ENCODE measurements around the gene BCDIN3D. TPM values are rescaled to one million over a fixed set of nuclear protein-coding genes. Genes with fewer than 3 reads are reported as not detected.

Gene BCDIN3D
- total and polyA plus RNA-seq, 2 experiments from 2014 or later = 3.7 to 4.2 TPM

- in situ Hi-C loops (cut with MboI) = no loop called here
- Histone ChIP-seq H3K27me3 (replicated peaks; ENCODE audit: insufficient read depth) (no peaks in the 10 kb centered on the region), H2AFZ (no peak overlapping the region), H3K9ac (no peak overlapping the region), H4K20me1 (ENCODE audit: insufficient read depth) (peaks cover 14% of the 10 kb centered on the region; the same call in 1 of the 2 replicates), H3K9me2 (ENCODE audit: insufficient read depth) (no peaks in the 10 kb centered on the region), H3K4me1 (ENCODE audit: insufficient read depth) (peaks cover 6% of the 10 kb centered on the region; the same call in 1 of the 2 replicates), H3K4me3 (no peak overlapping the region), H3K4me2 (ENCODE audit: unreplicated experiment) (no peak overlapping the region), H3K79me2 (ENCODE audit: insufficient read depth) (no peaks in the 10 kb centered on the region; the same call in none of the 2 replicates), H3K27ac (no peak overlapping the region), H3F3A (ENCODE audit: insufficient read depth) (peaks cover 5% of the 10 kb centered on the region; the same call in 1 of the 2 replicates), H3K9me3 (ENCODE audit: low read depth) (no peaks in the 10 kb centered on the region), H3K36me3 (ENCODE audit: low read depth) (peaks cover 3% of the 10 kb centered on the region; the same call in 1 of the 2 replicates)
- TF ChIP-seq EZH2 (IDR thresholded peaks at IDR 0.05; ENCODE audit: insufficient read depth, poor library complexity, severe bottlenecking) (no peak), EZH2phosphoT487 (IDR thresholded peaks at IDR 0.05; ENCODE audit: insufficient read depth, low read depth) (no peak)
- DNase-seq = peak; percentile 24
- 63 to 65% methylated on average over 7 of the region's 7 CpGs for WGBS, 2 experiments (ENCODE audit: low coverage in 1 of 2, low lambda C conversion rate in 2 of 2, missing lambda C conversion rate in 2 of 2)
These were observed 24.5 kb downstream of the BCDIN3D start for GRCh38 chr12:49818241-49818895.

GRCh38 chr12:49813131-49813530, 29.8 kb downstream of the BCDIN3D start:
- WGBS, 2 experiments (ENCODE audit: low coverage in 1 of 2, low lambda C conversion rate in 2 of 2, missing lambda C conversion rate in 2 of 2) = 81 to 83% methylated on average over 1 of the region's 1 CpG
- H3K36me3 ChIP-seq (ENCODE audit: low read depth) = no peaks in the 10 kb centered on the region
- TF ChIP-seq EZH2 (IDR thresholded peaks at IDR 0.05; ENCODE audit: insufficient read depth, poor library complexity, severe bottlenecking) (no peak), EZH2phosphoT487 (IDR thresholded peaks at IDR 0.05; ENCODE audit: insufficient read depth, low read depth) (no peak)
- H3K9ac ChIP-seq = no peak overlapping the region
- peaks cover 8% of the 10 kb centered on the region; the same call in 1 of the 2 replicates for H4K20me1 ChIP-seq (ENCODE audit: insufficient read depth)
- no peaks in the 10 kb centered on the region for H3K9me2 ChIP-seq (ENCODE audit: insufficient read depth)
- H3K4me1 ChIP-seq (ENCODE audit: insufficient read depth) = no peaks in the 10 kb centered on the region
- peak; percentile 35 for DNase-seq
- no peaks in the 10 kb centered on the region; the same call in none of the 2 replicates for H3K79me2 ChIP-seq (ENCODE audit: insufficient read depth)
- H2AFZ ChIP-seq = no peak overlapping the region
- H3K4me2 ChIP-seq (ENCODE audit: unreplicated experiment) = no peak overlapping the region
- in situ Hi-C loops (cut with MboI) = no loop called here
- H3K27me3 ChIP-seq (replicated peaks; ENCODE audit: insufficient read depth) = no peaks in the 10 kb centered on the region
- no peak overlapping the region for H3K27ac ChIP-seq
- H3K9me3 ChIP-seq (ENCODE audit: low read depth) = no peaks in the 10 kb centered on the region
- H3K4me3 ChIP-seq = no peak overlapping the region
- H3F3A ChIP-seq (ENCODE audit: insufficient read depth) = no peaks in the 10 kb centered on the region

GRCh38 chr12:49811961-49812401, 30.9 kb downstream of the BCDIN3D start:
- TF ChIP-seq EZH2phosphoT487 (IDR thresholded peaks at IDR 0.05; ENCODE audit: insufficient read depth, low read depth) (no peak), EZH2 (IDR thresholded peaks at IDR 0.05; ENCODE audit: insufficient read depth, poor library complexity, severe bottlenecking) (no peak)
- no peaks in the 10 kb centered on the region for H3K4me1 ChIP-seq (ENCODE audit: insufficient read depth)
- no peaks in the 10 kb centered on the region for H3K9me2 ChIP-seq (ENCODE audit: insufficient read depth)
- no peaks in the 10 kb centered on the region for H3F3A ChIP-seq (ENCODE audit: insufficient read depth)
- H3K4me3 ChIP-seq = no peak overlapping the region
- no peak overlapping the region for H3K9ac ChIP-seq
- H3K79me2 ChIP-seq (ENCODE audit: insufficient read depth) = no peaks in the 10 kb centered on the region; the same call in none of the 2 replicates
- WGBS, 2 experiments (ENCODE audit: low coverage in 1 of 2, low lambda C conversion rate in 2 of 2, missing lambda C conversion rate in 2 of 2) = 85 to 89% methylated on average over 4 of the region's 4 CpGs
- no peak for DNase-seq
- H3K9me3 ChIP-seq (ENCODE audit: low read depth) = no peaks in the 10 kb centered on the region
- H4K20me1 ChIP-seq (ENCODE audit: insufficient read depth) = peaks cover 10% of the 10 kb centered on the region; the same call in 1 of the 2 replicates
- no peak overlapping the region for H3K4me2 ChIP-seq (ENCODE audit: unreplicated experiment)
- no peak overlapping the region for H3K27ac ChIP-seq
- no peaks in the 10 kb centered on the region for H3K27me3 ChIP-seq (replicated peaks; ENCODE audit: insufficient read depth)
- H3K36me3 ChIP-seq (ENCODE audit: low read depth) = no peaks in the 10 kb centered on the region
- H2AFZ ChIP-seq = no peak overlapping the region
- in situ Hi-C loops (cut with MboI) = no loop called here

GRCh38 chr12:49811136-49811535, 31.8 kb downstream of the BCDIN3D start:
- Histone ChIP-seq H3K9me3 (ENCODE audit: low read depth) (no peaks in the 10 kb centered on the region), H3F3A (ENCODE audit: insufficient read depth) (no peaks in the 10 kb centered on the region), H3K79me2 (ENCODE audit: insufficient read depth) (no peaks in the 10 kb centered on the region; the same call in none of the 2 replicates), H3K9me2 (ENCODE audit: insufficient read depth) (no peaks in the 10 kb centered on the region), H3K4me2 (ENCODE audit: unreplicated experiment) (no peak overlapping the region), H3K4me1 (ENCODE audit: insufficient read depth) (no peaks in the 10 kb centered on the region), H3K36me3 (ENCODE audit: low read depth) (no peaks in the 10 kb centered on the region), H3K4me3 (no peak overlapping the region), H3K27me3 (replicated peaks; ENCODE audit: insufficient read depth) (no peaks in the 10 kb centered on the region), H4K20me1 (ENCODE audit: insufficient read depth) (peaks cover 10% of the 10 kb centered on the region; the same call in 1 of the 2 replicates), H3K9ac (no peak overlapping the region), H2AFZ (no peak overlapping the region), H3K27ac (no peak overlapping the region)
- 81 to 100% methylated on average over 3 to 5 of the region's 5 CpGs for WGBS, 2 experiments (ENCODE audit: low coverage in 1 of 2, low lambda C conversion rate in 2 of 2, missing lambda C conversion rate in 2 of 2)
- TF ChIP-seq EZH2phosphoT487 (IDR thresholded peaks at IDR 0.05; ENCODE audit: insufficient read depth, low read depth) (no peak), EZH2 (IDR thresholded peaks at IDR 0.05; ENCODE audit: insufficient read depth, poor library complexity, severe bottlenecking) (no peak)
- in situ Hi-C loops (cut with MboI) = no loop called here
- no peak for DNase-seq

Data from GM23248 (cell line).